Stimulated activated CD4-positive, alpha-beta T cell treated with anti-CD3 and anti-CD28 coated beads, Interleukin-15, amount 100 ng/mL, for 48 hours (primary cell): Measurements from ENCODE around the gene NADK.
A peak's percentile ranks its signal among the peaks of the same experiment; 100 is the strongest.

ENCODE experiments used
- DNase-seq, 2 donors: peaks; one replicate each; pipeline ENCODE4 v3.0.0-alpha.2; 2020; ENCODE audit warnings: low read depth in 2 of 2

The NADK gene

DNA sequence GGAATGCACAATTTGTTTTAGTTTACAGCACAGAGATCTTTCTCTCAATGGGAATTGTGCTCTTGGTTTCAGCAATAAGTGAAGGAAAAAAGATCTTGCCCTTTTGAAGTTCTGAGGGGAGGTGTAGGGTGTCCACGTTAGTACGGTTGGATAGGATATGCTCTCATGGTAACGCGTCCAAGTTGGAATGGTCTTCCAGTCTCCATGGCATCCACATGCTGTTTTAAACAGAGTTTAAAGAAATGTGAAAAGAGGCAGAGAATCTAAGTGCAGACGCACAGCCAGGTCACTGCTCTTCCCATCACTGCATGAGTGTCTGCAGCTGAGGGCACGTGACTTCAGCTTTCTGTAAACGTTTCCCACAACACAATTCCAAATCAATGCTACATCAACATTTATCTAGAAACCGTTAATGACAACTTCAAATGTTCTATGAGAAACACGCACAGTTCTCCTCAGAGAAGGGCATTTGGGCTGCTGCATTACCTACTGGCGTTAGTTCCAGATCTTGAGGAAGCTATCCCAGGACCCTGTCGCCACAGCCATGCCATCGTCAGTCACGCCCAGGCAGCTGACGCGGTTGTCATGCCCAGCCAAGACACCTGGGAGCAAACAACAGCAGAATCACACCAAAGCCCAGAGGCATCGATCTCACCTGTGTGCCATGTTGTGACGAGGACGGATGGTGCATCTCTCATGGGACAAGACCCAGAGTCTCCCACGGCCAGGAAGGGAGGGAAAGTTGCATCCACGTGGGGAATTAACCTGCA is 8.8 kb upstream of the NADK start:
- no peak for DNase-seq

DNA sequence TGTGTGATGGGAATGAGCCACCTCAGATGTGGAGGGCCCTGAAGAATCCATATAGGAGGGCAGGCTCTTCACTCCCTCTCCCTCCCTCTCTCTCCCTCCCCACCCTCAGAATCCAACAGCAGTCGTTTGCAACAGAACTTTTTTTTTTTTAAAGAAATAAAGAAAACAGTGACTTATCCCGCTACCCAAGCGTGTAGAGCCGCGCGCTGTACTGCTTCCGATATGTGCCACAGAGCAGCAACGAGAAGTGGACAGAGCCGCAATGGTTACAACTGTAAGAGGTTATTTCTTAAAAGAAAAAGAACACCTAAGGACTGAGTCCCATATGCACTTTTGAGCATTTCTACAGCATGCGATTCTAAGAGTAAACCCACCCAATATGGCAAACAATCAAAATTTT is 7.4 kb upstream of the NADK start:
- DNase-seq = no peak

- DNase-seq = no peak
These were observed 6.7 kb upstream of the NADK start for GRCh38 chr1:1784933-1785332.

- no peak for DNase-seq
These were observed 5.0 kb upstream of the NADK start for GRCh38 chr1:1783320-1783719.

DNA sequence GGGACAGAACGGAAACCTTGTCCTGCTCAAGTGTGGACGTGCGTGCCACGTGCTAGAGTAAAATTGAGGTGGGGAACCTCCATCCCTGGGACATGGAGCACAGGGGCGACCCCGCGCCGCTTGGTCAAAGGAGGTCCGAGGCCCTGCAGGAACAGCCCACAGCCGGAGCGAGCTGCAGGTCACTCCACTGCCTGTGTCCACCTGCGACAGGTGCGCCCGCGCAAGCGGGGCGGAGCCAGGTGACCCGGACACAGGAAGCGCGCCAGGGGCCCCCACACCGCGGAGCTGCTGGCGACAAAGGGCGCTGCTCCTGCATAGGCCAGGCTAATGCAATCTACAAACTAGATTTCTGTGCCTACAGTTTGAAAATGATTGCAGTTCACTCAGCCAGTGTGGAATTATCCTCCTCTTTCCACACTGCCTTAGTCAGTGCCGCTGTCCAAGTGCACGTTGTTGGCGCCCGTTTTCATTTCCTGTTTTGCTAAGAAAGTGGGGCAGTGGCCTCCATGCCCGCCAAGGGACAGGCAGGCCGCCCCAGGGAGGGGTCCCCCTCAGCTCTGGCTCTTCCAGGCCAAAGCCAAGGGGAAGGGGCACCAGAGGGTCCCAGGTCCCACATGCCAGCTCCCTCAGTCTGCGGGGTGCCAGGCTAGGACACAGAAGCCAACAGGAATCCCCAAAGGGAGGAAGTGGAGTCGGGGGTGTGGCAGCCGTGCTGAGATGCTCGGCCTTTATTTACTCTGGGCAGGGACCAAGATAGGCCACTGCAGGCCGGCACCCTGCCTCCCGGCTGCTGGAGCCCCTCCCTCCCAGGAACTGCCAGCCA is 4.3 kb upstream of the NADK start:
- no peak for DNase-seq

- no peak for DNase-seq
These were observed 3.2 kb upstream of the NADK start for GRCh38 chr1:1781526-1781903.

- no peak for DNase-seq
These were observed 2.6 kb upstream of the NADK start for GRCh38 chr1:1780598-1781525.

GRCh38 chr1:1779691-1780597 is 1.7 kb upstream of the NADK start:
- peak in 1 of 2 donors; percentile 42 for DNase-seq

- no peak for DNase-seq
These were observed 1.0 kb upstream of the NADK start for GRCh38 chr1:1779320-1779675.

DNA sequence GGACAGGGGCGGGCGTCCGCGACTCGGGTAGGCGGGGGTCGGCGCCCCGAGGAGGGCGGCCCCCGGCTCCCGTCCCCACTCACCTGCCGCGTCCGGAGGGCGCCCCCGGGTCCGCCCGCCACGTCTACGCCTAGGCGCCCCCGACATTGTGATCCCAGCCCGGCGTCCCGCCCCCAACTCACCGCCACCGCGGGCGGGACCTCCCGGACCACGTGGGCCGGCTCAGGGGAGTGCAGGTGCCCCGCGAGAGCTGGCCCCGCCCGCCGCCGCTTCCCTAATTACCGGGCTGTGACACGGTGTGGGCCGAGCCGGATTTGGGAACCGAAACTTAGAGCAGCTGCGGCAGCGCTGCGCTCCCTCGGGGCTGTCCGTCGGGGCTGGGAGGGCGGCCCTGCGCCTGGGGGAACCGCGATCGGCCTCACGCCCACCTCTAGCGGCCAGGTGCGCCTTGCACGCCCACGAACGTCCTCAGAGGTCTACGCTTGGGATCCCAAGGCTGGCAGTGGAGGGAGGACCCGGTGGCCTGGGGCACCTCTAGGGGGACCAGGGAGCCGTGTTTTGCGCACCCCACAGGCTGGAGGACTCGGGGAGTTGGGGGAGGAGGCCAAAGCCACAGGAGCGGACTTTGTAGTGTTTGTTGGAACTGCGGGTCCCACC is 521 bp upstream of the NADK start:
- DNase-seq = peak; percentile 62 to 63

DNA sequence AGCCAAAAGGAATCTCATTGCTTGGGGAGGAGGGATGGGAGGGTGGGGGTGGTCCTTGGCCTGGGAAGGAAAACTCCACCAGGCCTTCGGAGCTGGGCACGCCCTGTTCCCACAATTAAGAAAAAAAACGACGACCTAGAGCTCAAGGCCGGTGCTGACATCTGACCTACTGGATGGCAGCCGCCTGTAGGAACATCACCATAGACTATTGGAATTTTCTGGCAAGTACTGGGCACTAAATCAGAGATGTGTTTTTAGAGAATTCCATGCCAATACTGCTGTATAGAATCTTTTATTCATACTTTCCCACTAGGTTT is 729 bp downstream of the NADK start:
- DNase-seq = no peak

DNA sequence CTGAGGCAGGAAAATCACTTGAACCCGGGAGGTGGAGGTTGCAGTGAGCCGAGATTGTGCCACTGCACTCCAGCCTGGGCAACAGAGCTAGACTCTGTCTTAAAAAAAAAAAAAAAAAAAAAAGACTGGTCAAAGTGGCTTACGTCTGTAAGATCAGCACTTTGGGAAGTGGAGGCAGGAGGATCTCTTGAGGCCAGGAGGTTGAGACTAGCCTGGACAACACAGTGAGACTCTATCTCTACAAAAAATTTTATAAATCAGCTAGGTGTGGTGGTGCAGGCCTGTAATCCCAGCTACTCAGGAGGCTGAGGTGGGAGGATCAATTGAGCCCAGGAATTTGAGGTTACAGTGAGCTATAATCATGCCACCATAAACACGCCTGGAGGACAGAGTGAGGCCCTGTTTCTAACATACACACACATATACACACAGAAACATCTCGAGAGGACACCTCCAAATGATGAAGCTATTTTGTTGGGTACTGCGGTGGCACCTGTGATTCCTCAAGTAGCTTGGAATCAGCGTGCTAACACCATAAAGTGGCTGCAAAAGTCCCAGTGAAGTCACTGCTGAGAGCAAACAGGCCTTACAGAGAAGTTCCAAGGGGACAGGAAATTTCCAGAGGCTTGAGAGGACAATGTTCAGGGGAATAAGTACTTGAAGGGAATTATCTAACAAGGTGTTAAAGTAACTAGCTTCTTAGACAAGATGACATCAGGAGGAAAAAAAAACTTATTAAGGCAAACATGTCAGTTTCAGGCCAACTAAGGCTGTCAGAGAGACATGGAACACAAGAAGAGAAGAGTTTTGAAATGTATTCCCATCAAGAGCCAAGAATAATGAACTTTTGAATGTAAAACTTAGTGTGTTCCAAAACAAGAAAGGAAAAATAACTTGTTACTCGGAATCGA is 1.3 kb downstream of the NADK start:
- no peak for DNase-seq

DNA sequence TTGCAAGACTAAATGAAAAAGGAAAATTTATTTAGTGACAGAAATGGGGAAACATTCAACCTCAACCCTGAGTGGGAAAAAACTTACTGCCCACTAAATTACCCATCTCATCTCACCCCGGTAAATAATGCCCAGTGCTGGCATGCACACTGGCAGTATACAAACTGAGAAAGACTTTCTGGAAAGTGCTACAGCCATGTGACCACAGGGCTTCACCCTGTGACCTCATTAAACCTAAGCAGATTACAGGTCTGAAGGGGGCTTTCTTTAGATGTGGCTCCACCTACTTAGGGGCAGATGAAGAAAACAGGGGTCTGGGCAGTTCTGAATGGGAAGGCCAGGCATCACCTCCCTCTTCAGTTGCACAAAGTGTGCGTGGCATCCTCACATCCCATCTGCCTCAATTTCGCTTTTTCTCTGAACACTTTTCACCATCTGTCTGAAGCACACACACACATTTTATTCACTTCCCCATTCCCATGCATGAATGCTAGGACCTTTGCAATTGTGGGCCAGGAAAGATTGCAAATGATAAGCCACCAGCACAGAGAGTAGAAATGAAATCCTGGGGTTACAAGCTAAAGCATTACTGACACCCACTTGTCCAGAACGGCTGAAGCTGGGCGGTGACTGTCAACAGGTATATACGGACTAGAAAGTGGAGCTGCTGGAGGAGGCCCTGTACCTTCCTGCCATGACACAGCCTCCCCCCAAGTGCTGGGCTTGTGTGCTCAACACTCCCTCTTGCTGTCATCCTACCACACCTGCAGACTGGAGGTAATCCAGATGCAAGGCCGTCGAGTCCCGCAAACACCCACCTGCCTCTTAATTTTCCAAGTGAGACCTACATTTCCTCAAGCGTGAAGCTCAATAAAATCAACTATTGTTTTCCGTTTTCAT is 2.7 kb downstream of the NADK start:
- DNase-seq = no peak

DNA sequence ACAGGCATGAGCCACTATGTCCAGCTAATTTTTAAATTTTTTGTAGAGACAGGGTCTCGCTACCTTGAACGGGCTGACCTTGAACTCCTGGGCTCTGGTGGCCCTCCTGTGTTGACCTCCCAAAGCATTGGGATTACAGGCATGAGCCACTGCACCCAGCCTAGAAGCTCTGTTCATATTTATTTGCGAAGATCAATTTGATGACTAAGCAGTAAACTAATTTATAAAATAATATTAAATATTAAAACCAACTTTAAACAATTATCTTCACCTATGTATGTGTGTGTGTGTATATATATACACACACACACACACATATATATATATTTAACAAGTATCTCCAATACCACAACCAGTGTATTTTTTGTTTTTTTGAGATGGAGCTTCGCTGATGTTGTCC is 4.4 kb downstream of the NADK start:
- DNase-seq = no peak

DNA sequence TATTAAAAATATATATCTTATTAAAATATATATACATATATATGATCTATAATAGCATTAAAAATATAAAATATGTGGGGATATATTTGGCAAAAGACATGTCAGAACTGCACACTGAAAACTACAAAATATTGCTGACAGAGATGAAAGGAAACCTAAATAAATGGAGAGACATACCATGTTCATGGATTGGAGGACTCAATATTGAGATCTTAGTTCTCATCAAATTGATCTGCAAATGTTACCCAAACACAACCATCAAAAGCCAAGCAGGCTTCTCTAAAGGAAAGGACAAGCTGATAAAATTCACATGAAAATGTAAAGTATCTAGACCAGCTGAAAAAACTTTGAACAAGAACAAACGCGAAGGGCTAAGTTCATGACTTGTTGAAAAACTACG is 7.2 kb downstream of the NADK start:
- DNase-seq = no peak

DNA sequence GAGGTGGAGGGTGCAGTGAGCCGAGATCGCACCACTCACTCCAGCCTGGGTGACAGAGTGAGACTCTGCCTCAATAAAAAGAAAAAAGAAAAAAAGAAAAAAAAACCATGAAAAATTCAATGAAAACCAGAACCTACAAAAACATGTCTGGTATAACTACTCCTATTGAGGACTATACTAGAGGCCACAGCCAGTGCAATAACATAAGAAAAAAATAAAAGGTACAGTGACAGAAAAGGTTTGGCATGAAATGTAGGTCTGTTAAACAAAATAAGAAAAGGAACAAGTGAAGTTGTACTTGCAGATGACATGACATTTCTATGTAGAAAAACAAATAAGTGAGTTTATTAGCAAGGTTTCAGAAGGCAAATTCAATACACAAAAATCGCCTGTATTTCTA is 8.2 kb downstream of the NADK start:
- DNase-seq = no peak

DNA sequence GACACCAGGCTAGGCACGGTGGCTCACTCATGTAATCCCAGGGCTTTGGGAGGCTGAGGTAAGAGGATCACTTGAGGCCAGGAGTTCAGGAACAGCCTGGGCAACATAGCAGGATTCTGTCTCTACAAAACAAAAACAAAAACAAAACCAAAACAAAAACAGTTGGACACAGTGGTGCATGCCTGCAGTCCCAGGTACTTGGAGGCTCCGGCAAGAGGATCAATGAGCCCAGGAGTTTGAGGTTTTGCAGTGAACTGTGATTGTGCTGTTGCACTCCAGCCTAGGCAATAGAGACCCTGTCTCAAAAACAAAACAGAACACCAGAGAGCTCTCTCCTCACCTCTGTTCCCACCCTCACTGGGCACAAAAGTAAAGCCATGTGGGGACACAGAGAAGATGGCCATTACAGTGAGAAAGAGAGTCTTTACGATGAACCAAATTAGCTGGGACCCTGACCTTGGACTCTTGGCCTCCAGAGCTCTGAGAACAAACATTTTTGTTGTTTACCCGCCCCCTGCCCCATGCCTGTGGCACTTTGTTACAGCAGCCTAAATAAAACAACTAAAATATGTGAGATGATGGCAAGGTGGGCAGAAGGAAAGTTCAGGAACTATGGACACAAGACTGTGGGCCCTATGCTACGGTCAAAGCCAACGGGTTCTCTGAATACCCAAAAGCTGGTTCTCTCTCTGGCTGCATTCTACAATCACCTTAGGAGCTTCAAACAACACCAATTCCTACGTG is 9.8 kb downstream of the NADK start:
- no peak for DNase-seq

GRCh38 chr1:1764876-1765470 is 13.3 kb downstream of the NADK start:
- no peak for DNase-seq
